Motor neuron (in vitro differentiated cells): ENCODE data around the gene ECM1. TPM values are rescaled to one million over a fixed set of nuclear protein-coding genes. Genes with fewer than 3 reads are reported as not detected.
A peak's percentile ranks its signal among the peaks of the same experiment; 100 is the strongest.

Experiments
- ATAC-seq, 8 experiments: fragments of 200-7000 bp; cut with Tn5 transposase; replicated peaks in 6 of 8; 2 replicates each; pipeline ENCODE4 v1.8.0; 2021; ENCODE audit warnings: mild to moderate bottlenecking in 8 of 8, moderate library complexity in 8 of 8
- H3K27ac ChIP-seq, 2 donors: fragments of 250-450 bp; sonication (Bioruptor Pico); 2 replicates each; pipeline ENCODE4 v1.9.0; 2021; ENCODE audit warnings: antibody characterized with exemption in 2 of 2, mild to moderate bottlenecking in 2 of 2, moderate library complexity in 1 of 2
- H3K4me1 ChIP-seq, 2 donors: fragments of 250-450 bp; sonication (Bioruptor Pico); replicated peaks in 1 of 2; 2 replicates each; pipeline ENCODE4 v1.6.1; 2021; ENCODE audit warnings: antibody characterized with exemption in 2 of 2, mild to moderate bottlenecking in 2 of 2, moderate library complexity in 1 of 2
- H3K4me3 ChIP-seq, 5 donors: fragments of 250-450 bp; sonication (Bioruptor Pico); 2 replicates each; pipeline ENCODE4 v1.9.0; 2021; ENCODE audit warnings: antibody characterized with exemption in 5 of 5, mild to moderate bottlenecking in 5 of 5, moderate library complexity in 4 of 5
- WGBS, 10 experiments: fragments of 450-650 bp; shearing (Covaris generic); methylation state at CpG; one replicate each; pipeline ENCODE4 v1.0.0; 2022; 5-methylcytosine and 5-hydroxymethylcytosine counted together
- in situ Hi-C, 9 experiments: fragments of 400-800 bp; cut with MboI; loops; one replicate each; pipeline ENCODE4 v1.15.0; 2021; ENCODE audit warnings: low sequenced_read_pairs in 9 of 9, low pct_unique_long_range_greater_than_20kb in 2 of 9; ENCODE audit not compliant: unreplicated experiment in 9 of 9
- total RNA-seq, 8 experiments: library from RNA; unstranded; fragments of 300-600 nt; gene quantifications; 2 replicates each; pipeline versions ENCODE4 v1.2.3 to v1.2.4, GENCODE V29; 2022

Gene ECM1
- total RNA-seq, 8 experiments from 2014 or later, result 1.4 to 73.4 (median 3.5) TPM

DNA sequence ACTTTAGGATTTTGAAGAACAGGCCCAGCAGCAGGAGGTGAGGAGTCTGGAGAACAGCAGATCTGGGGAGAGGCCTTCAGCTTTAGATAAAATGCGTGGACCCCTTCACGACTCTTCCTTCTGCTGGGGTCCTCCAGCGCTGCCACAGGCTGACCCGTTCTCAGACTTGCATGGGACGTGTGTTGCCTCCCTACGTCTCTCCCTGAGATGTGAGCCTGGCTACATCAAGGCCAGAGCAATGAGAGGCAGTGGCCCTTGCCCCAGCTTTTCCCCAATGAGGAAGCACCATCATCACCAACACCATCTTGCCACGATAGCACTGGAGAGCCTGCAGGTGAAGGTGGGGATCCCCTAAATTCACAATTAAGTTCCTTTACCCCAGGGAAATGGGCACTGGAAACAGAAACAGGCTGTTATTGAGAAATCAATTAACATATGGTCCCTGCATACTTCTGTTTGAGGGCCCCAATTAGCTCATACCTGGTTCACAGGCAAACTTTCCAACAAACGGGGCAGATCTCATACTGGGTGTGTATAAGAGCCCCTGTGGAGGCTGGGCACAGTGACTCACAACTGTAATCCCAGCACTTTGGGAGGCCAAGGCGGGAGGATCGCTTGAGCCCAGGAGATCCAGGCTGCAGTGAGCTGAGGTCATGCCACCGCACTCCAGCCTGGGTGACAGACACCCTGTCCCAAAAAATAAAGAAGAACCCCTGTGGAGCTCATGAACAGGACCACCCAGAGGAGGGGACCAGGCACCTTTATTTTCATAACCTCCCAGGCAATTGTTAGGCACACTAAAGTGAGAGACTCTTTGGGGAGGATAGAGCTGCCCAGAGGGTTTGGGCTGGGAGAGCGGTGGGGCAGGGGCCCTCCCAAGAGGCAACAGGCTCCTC lies 29.2 kb downstream of the ECM1 start:
- H3K27ac ChIP-seq, result no peak overlapping the region
- in situ Hi-C loops, result no loop called here
- 33 to 100% (median 92%) methylated on average over 1 to 9 of the region's 12 CpGs; no CpG with 5 or more reads in 2 of the 10 experiments for WGBS, 10 experiments

DNA sequence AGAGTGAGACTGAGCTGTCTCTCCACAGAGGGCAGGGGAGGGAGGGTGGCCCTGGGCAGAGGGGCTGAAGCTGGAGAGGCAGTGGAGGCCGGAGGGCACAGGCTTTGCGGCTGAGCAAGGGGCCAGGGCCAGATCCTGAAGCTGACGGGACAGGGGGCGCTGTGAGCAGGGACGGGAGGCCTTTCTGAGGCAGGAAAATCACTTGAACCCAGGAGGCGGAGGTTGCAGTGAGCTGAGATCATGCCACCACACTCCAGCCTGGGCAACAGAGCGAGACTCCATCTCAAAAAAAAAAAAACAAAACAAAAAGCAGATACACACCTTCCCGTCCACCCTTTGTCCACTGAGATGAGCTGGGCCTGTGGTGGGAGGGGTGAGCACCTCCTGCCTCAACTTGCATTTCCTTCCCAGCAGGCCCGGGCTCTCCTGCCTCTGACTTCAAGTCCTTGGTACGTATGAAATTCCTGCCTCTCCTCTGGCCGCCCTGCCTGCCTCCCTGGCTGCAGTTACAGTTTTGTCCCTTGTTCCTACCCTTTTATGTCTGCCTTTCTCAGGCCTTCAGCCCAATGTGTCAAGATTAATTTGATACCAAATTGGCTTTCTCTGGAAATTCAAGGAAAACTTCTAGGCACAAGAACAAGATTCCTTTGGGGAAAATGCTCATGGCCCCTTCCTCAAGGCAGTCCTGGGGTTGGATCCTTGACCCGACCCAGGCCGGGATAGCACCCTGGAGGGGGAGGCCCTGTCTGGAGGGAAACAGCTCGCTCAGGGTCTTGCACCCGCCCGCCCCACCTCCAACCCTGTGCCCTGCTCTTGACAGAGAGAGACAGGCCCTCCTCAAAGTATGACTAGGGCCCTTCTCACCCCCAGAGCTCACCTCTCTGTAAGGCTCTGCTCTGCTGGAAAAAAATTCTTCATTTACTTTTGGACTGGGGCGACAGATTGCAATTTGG lies 30.1 kb downstream of the ECM1 start:
- H3K4me1 ChIP-seq, result no peaks in the 10 kb centered on the region
- in situ Hi-C loops, result no loop called here
- peak in 5 of 8 experiments; percentile 15 to 98 (median 65) for ATAC-seq
- no peak overlapping the region for H3K4me3 ChIP-seq
- H3K27ac ChIP-seq, result no peak overlapping the region
- 40 to 78% (median 58%) methylated on average over 1 to 12 of the region's 17 CpGs; no CpG with 5 or more reads in 2 of the 10 experiments for WGBS, 10 experiments

More for the DNA sequence above, 29.2 kb downstream of the ECM1 start:
- no peak for ATAC-seq
- Histone ChIP-seq H3K4me1 (peaks cover 4% of the 10 kb centered on the region in 2 donors), H3K4me3 (no peak overlapping the region)

DNA sequence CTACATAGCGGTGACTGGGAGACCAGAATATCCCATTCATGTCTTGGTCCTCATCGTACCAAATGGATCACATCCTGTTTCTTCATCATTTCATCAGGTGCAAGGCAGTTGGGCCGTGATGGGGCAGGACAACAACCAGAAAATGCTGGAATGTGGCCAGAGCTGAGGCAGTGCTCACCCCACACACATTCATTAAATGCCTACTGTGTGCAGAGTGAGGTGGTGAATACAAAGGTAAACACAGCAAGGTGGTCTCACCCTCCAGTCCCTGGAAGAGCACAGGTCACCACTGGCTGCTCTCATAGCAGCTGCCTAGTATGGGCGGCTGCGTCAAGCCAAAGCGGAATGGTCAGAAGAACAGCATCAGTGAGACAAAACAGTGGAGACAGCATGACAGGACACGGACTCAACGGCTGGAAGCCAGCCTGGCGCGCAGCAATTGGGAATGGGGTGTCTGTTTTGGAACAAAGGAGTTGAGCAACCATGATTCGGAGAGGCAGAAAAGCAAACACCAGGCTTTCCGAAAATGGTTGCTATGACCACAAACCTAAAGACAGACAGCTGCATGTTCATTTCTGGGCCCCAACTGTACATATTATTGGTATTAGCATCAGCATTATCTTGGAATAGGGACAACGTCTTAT lies 35.7 kb downstream of the ECM1 start:
- H3K27ac ChIP-seq, result no peak overlapping the region
- in situ Hi-C loops, result no loop called here
- WGBS, 10 experiments, result 20 to 87% (median 45%) methylated on average over 1 to 13 of the region's 13 CpGs
- H3K4me1 ChIP-seq, result peaks cover 0 to 7% of the 10 kb centered on the region in 2 donors
- no peak overlapping the region for H3K4me3 ChIP-seq
- ATAC-seq, result peak in 4 of 8 experiments; percentile 8 to 70 (median 36)

DNA sequence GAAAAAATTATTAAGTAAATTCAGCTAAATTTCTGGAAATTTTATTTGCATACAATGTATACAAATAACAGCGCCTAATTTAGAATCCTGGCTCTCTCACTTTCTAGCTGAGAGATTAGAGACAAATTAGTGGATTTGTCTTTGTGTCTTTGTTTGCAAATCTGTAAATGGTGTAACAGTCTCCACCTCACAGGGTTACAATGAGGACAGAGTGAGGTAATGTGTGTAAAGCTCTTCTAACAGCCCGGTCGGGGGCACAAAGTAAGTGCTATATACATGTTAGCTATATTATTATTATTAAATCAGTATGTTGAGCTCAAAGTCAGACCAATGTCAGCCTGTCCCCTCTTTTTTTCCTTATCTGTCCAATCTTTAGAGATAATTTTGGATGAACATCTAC lies 36.3 kb downstream of the ECM1 start:
- H3K27ac ChIP-seq, result no peak overlapping the region
- WGBS, 10 experiments, result 19 to 93% (median 80%) methylated on average over 1 to 3 of the region's 3 CpGs; no CpG with 5 or more reads in 1 of the 10 experiments
- H3K4me3 ChIP-seq, result no peak overlapping the region
- peaks cover 0 to 7% of the 10 kb centered on the region in 2 donors for H3K4me1 ChIP-seq
- peak in 1 of 8 experiments; percentile 7 for ATAC-seq
- in situ Hi-C loops, result no loop called here

DNA sequence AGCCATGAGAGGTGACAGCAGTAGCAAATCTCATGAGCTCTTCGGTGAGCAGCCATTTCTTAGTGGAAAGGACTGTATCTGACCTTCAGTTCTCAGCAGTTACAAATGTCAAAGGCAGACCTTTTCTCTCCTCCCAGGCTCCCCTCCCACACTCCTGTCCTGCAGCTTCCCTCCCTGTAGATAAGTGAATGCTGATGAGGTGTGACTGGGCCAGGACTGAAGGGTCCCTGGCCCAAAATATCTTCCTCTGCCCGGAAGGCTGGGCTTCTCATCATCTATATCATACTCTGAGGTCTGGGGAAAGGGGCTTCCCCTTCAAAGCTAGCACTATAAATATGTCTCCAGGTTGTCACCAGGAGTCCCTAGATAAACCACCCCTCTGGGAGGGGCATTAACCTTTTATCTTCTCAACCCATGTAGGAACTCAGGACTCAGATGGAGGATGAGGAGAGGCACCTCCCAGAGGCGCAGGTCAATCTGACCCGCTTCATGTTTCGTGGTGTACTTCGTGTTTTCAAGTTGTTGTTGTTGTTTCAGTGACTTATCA lies 37.6 kb downstream of the ECM1 start:
- in situ Hi-C loops, result no loop called here
- Histone ChIP-seq H3K4me1 (peaks cover 0 to 7% of the 10 kb centered on the region in 2 donors), H3K4me3 (no peak overlapping the region), H3K27ac (no peak overlapping the region)
- no peak for ATAC-seq
- 67 to 100% (median 94%) methylated on average over 1 to 6 of the region's 6 CpGs; no CpG with 5 or more reads in 2 of the 10 experiments for WGBS, 10 experiments

DNA sequence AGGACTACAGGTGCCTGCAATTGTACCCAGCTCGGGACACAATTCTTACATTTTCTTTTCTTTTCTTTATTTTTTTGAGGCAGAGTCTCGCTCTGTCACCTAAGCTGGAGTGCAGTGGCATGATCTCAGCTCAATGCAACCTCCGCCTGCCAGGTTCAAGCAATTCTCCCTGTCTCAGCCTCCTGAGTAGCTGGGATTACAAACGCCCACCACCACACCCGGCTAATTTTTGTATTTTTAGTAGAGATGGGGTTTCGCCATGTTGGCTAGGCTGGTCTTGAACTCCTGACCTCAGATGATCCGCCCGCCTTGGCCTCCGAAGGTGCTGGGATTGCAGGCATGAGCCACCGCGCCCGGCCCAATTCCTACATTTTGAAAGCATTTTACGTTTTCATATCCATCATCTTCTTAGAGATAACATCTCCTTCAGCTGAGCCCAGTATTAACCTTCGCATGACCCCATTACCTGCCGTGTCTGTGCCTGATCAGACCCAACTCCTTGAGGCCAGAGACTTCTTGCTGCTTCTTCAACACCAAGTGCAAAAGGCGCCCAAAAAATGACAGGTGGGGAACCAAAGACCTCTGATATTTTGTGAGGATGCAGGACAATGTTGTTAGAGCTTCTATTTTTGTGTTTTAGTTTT lies 38.5 kb downstream of the ECM1 start:
- Histone ChIP-seq H3K4me3 (no peak overlapping the region), H3K27ac (no peak overlapping the region), H3K4me1 (peaks cover 0 to 7% of the 10 kb centered on the region in 2 donors)
- ATAC-seq, result no peak
- 77 to 100% (median 89%) methylated on average over 1 to 15 of the region's 16 CpGs for WGBS, 10 experiments
- in situ Hi-C loops, result no loop called here

DNA sequence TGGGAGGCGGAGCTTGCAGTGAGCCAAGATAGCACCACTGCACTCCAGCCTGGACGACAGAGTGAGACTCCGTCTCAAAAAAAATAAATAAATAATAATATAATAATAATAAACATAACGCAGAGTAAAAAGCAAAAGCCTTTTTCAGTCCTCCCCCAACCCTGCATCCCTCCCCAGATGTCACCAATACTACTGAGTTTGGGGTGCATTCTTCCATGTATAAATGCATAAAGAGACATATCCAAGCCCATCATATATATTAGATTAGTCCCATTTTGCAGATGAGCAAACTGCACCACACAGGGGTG lies 40.4 kb downstream of the ECM1 start:
- Histone ChIP-seq H3K4me1 (peaks cover 0 to 15% of the 10 kb centered on the region in 2 donors), H3K27ac (no peak overlapping the region), H3K4me3 (peak overlapping the region; percentile 35 to 48 (median 39))
- no peak for ATAC-seq
- 31 to 100% (median 80%) methylated on average over 1 to 4 of the region's 4 CpGs; no CpG with 5 or more reads in 2 of the 10 experiments for WGBS, 10 experiments
- in situ Hi-C loops, result no loop called here

DNA sequence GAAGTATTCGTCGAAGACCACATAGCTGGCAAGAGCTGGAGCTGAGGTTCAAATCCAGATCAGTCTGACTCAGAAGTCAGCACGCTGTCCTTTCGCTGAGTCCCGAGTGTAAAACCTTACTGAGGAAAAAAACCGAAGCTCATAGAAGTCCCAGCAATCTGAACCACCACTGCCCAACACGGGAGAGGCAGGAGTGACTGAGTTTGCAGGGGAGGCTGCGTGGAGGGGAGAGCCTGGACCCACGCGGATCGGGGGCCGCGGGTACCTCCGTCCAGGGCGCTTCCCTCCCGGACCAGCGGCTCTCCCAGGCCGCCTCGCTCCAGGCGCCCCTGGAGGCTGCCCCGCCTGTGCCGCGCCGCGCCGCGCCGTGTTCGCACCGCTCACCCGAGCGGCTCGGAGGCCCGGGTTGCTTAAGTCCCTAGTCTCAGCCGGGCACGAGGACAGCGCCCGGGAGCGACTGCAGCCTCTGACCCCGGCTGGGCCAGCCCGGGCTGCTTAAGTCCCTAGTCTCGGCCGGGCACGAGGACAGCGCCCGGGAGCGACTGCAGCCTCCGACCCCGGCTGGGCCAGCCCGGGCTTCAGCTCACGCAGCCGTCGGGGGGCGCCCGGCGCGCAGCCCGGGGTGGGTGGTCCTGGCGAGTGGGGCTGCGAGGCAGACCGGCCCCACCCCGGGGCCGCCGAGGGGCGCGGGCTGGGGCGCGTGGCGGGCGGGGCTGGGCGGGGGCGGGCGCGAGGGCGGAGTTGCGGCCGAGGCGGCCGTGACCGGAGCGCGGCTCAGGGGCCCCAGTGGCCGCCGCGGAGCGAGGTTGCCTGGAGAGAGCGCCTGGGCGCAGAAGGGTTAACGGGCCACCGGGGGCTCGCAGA lies 41.0 kb downstream of the ECM1 start, which contains the start of gene ADAMTSL4:
Gene ADAMTSL4, plus strand, starts transcription at position 777 of the 864 bp plus-strand sequence. CDS start 2,881 bp downstream, outside the sequence.
- 0 to 18% (median 5%) methylated on average over 1 to 22 of the region's 91 CpGs; no CpG with 5 or more reads in 4 of the 10 experiments for WGBS, 10 experiments
- in situ Hi-C loops, result no loop called here
- peak within 1 kb of the TSS; percentile 35 to 48 (median 39) for H3K4me3 ChIP-seq
- H3K4me1 ChIP-seq, result peaks cover 0 to 10% of the 10 kb centered on the region in 2 donors
- peak; percentile 45 to 85 (median 80) for ATAC-seq
- peak within 1 kb of the TSS in 1 of 2 donors; percentile 7 for H3K27ac ChIP-seq

DNA sequence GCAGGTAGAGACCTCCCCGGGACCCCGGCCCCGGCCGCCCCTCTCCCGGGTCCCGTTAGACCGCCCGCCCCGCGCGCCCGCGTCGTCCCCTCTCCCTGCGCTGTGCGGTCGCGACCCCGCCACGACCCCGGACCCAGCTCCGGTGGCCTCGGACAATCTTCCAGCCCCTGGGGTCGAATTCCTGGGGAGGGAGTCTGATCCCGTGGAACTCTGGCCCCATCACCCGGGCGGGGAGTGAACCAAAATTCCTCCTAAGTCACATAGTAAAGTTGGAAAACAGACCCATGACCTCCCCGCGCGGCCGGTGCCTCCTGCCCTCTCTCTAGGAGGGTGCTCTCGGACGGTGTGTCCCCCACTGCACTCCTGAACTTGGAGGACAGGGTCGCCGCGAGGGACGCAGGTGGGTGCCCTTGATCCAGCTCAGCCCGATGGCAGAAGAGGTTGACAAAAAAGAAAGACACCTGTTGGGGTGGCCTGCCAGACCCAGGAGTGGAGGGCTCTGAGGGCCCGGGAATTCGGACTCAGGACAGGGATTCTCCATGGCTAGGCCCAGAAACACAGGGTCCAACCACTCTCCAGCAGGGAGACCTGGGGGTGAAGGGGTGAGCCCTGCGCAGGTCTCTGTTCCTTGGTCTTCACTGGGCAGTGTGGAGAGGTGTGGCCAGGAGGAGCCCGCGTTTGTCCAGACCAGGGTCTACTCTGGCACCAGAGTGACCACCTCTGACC lies 41.8 kb downstream of the ECM1 start:
- 57 to 100% (median 72%) methylated on average over 1 to 15 of the region's 43 CpGs; no CpG with 5 or more reads in 6 of the 10 experiments for WGBS, 10 experiments
- Histone ChIP-seq H3K27ac (no peak overlapping the region), H3K4me1 (peaks cover 0 to 8% of the 10 kb centered on the region in 2 donors), H3K4me3 (peak overlapping the region; percentile 35 to 48 (median 39))
- peak in 2 of 8 experiments; percentile 1 for ATAC-seq
- in situ Hi-C loops, result loop anchor here in 1 of 9 experiments (25.0 kb wide), 1 partner anchor 87 kb away; no protein-coding TSS in a partner anchor

DNA sequence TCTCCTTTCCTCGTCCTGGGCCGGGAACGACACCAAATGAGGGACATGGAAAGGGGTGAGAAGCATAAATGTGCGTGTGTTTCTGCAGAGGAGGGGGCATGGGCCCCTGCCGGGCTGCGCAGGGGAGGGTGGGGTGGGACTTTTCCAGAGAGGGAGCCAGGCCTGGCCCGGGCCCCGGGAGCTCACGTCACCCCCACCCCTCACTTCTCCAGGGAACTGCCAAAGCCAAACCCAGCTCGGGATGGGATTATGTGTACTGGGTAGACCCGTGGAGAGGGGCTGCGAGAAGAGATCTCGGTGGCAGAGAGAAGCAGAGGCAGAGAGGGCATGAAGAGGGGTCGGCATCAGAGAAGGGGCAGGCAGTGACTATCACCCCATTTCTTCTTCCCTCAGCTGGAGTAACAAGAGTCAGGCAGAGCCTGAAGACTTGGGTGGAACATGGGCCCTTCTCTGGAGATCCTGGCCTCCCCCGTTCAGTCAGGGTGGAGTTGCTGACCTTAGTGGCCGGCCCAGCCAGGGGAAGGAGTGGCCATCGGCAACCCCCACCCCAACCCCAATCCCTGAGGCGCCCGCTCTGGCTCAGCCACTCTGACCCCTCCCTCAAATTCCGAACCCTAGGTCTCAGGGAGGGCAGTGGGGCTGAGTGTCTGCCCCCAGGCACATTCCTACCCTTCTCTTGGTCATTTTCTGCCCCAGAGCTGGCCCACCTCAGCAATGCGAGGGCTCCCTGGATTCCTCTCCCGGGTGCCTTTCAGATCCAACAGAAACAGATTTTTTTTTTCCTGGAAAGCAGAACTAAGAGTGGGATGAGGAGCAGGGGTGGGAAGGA lies 42.5 kb downstream of the ECM1 start:
- peak in 2 of 8 experiments; percentile 4 to 8 for ATAC-seq
- in situ Hi-C loops, result loop anchor here in 1 of 9 experiments (25.0 kb wide), 1 partner anchor 88 kb away; no protein-coding TSS in a partner anchor
- peaks cover 0 to 8% of the 10 kb centered on the region in 2 donors for H3K4me1 ChIP-seq
- H3K27ac ChIP-seq, result no peak overlapping the region
- no peak overlapping the region for H3K4me3 ChIP-seq
- 67 to 86% (median 78%) methylated on average over 1 to 5 of the region's 22 CpGs; no CpG with 5 or more reads in 5 of the 10 experiments for WGBS, 10 experiments
